NOMO-1 (cell line): ENCODE results near the gene PROM1.
A peak's percentile ranks its signal among the peaks of the same experiment; 100 is the strongest.

Experiments used
- DNase-seq, 2 experiments: peaks; one replicate each; lab custom pipeline; 2025; ENCODE audit not compliant: unreplicated experiment in 2 of 2; lab: John Stamatoyannopoulos, UW

PROM1 gene

DNA sequence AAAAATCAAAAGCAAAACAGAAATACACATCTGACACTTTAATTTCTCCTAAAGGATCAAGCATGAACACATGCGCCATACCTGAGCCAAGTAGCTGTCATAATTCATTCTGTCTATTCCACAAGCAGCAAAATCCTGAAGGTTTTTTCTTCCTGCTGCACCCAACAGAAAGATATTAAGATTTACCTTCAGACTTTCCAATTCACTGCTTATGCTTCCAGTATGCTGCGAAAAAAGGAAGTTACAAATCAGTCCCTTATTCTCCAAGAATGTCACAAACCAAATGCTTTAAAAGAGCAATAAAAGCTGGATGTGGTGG lies 91.7 kb downstream of the PROM1 start:
- peak; percentile 37 to 74 for DNase-seq

DNA sequence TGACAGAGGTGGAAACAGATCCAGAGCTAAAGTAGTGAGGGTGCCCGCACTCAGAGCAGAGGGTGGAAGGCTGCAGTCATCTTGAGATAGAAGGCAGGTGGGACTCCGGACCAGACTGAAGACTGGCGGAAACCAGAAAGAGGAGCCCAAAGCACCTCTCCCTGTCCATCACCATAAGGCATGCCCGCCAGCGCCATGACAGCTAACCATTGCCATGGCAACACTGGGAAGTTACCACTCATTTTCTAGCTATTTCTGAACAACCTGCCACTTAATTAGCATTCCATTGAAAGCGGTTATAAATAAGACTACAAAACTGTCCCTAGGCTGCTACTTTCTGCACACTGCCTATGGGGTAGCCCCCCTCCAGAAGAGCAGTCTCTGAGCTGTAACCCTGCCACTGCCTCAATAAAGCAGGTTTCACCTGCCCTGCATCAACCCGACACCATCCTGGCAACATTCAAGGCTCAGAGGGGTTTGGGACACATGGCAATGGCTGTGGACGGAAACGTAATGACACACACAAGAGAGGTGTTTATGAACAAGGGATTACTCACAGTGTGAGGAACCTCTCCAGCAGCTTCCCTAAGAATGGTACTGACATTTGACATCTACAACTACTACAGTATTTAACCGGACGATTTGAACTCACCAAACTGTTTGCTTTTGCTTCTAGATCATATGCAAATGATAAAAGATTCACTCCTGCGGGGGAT lies 93.1 kb downstream of the PROM1 start:
- DNase-seq = no peak

DNA sequence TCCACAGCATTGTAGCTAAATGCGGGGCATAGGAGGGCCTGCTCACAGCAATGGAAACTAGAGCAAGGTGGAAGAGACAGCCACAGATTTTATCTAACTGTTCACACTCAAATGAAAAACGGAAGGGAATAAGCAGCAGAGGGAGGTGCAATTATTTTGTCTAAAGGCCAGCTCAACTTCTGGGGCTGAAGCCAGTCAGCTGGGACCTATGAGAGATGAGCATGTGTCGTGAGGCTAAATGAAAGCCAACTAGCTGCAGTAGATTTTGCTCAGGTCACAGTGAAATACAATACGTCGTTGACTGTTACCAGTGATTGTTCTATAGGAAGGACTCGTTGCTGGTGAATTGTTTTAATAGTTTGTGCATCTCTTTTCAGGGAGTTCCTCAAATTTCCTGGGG lies 94.4 kb downstream of the PROM1 start:
- DNase-seq = no peak

DNA sequence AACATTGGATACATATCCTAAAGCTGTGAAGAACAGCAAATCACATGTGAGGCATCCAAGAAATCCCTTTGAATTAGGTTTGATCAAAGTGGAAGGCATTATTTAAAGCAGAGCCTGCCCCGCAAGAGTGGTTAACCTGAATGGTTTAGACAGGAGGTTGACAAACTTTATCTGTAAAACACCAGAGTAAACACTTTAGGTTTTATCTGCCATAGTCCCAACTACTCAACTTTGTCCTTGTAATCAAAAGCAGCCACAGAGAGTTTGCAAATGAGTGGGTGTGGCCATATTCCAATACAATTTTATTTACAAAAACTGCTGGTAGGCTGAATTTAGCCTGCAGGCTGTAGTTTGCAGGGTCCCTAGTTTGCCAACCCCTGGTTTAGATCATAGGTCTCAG lies 95.6 kb downstream of the PROM1 start:
- no peak for DNase-seq

DNA sequence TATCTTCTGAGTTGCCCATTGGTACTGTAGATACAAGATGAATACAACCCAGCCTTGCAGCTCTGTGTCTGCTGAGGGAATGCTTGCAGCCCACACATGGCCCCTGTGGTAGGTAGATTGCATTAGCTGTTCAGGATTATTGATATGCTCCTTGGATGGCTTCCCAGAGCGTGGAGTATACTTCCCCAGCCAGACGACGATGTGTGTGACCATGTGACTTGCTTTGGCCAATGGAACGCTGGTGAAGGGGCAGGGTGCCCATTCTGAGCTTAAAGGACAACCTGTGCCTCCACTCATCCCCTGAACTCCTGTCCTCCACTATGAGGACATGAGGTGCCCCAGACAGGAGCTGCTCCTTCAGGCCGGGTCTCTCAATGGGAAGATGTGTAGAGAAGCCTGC lies 96.9 kb downstream of the PROM1 start:
- no peak for DNase-seq

DNA sequence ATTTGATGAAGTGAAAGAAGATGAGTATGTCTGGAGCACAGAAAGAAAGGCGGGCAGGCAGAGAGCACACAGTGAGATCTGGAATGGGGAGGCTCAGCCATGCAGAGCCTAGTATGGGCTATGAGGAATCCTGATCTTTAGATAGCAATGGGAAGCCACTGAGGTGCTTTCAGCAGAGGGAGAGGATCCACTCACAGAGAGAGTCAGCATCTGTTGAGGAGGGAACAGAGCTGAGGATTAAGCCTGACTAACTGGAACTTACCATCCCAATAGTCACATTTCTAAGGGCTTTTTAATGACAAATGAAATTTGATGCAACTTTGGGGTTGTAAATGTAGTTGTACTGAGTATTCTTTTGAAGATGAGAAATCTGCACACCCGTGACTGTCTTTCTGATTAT lies 100.2 kb downstream of the PROM1 start:
- no peak for DNase-seq

DNA sequence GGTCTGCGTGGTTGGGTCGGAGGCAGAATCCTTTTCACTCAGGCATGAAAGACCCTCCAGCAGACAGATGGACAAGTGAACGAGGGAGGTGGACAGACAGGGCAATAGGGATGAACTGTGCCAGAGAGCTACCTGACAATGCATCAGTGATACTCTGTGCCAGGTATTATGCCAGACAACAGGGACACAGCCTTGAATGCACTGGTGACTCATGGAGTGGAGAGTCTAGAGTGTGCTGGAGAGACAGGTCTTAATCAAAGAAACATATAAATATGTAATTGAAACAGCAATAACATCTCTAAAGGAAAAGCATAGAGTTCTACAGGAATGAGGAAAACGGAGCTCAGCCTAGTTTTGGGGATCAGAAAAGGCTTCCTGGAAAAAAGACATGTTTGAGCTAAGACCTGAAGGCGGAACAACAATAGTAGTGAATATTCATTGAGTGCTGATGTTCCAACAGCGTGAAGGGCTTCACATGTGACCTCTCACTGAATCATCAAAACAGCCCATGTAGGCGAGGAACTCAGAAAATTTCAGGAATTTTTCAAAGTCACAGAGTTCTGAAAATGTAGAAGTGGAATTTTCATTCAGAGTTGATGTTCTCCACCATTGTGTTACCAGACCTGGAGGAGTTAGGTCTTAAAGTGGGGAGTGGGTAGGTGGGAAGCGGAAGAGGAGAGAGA lies 100.8 kb downstream of the PROM1 start:
- DNase-seq = no peak

DNA sequence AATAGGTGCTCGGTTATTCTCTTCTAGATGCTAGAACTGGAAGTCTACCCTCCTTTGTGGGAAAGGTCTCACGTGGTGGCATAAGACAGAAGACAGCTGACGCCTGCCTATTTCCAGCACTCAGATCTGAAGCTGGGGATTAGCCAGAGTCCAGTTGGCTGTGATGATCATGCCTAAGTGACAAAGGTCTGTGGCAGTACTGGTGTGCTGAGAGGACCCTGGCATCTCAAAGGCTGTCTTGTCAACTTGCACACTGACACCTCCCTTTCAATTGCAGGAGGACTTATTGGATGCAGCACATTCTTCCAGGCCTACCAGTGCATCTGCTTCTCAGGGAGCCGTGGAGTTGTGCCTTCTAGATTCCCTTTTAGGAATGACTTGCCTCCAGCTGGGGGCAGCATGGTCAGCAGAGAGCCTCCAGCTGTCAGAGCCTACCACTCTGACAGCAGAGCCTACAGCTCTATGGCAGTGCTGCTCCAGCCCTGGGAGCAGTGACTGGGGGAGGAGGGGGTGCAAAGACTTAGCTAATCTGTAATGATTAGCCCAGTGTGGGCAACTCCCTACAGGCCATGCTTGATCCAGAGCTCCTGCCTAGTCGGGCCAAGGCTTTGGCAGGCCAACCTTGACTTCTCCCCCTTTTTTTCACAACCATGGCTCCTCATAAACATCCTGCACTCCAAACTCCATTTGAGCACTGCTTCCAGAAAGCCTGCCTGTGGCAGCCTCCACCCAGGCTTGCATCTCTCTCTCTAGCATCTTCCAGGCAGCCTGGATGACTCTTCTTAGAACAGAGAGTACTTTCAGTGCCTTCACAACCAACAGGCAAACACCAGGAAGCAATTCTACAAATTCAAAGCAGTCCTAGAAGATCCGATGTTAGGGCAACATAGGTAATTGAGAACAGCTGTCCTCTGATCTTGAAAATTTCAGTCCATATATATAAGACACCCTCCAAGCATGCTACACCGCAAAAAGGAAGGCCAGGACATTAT lies 107.1 kb downstream of the PROM1 start:
- no peak for DNase-seq

DNA sequence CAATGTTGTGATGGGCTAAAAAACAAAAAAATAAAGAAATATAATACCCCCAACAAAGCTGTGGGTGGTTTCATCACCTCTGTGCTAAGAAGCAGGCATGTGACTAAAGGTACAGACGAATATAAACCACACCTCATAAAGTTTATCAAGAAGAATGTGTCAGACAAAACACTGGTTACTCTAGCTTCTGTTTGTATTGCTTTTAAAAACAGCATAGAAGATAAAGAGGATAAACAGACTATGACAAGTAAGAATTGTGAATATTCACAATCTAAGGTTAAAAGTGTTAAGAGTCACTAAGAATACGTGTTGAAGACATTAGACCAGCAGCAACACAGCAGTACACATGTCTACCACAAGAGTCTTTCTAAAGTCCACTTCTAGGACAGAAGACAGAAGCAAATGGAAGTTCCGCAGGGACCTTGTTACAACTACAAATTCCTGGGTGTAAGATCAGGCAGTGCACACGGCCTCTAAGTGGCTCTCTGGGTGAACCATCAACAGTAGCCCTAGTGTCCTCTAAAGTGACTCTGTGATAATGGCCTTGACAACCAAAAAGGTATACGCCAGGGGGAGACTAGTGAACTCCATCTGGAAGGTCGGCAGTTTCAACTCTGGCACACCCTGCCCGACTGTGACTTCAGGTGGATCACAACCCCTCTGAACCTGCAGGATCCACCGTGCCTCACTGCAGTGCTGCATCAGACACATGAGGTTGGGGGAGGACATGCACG lies 112.6 kb downstream of the PROM1 start:
- no peak for DNase-seq

DNA sequence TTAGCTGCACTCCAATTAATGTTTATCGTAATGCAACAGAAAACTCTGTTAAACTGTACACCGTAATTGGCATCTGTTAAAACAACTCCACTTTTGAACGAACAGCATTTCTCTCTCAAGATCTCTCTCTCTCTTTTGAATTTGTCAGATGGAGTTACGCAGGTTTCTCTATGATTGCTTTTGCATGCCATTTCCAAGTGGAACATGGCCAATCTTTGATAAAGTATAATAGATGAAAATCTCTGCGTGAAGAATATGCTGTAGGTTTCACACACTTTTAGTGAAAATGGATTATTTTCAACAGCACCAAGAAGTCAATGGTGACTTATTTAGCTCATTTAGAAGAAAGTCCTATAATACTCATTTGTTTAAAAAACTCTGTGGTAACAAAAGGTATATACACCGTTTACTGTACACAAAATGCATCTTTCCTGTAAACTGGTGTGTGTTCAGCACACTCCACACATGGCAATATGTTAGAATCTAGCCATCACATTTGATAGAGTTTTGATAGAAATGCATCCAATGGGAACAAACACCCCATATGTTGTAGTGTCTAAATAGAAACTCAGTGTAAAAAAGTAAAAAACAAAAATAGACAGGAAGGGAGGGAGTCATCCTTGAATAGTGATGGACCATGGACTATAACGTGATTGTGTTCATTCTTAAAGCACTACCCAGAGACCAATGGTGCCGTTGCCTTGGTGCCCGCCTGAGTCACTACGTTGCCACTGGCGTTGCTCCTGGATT lies 115.1 kb downstream of the PROM1 start:
- DNase-seq = no peak

DNA sequence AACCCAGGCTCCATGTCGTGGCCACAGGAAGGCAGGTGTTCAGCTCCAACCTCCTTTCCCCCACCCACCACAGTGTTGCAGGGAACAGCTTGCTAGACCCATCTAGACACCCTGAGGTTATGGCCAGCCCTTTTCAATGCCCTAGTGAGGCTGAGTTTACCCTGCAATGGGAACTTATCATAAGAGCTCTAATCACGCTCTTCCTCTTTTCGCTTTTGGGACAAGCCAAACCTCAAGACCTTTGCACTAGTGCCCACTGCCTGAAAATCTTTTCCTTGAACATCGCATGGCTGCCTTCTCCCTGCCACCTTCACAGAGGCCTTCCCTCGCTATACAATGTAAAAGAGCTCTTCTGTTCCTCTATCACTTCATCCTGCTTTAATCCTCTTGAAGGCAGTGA lies 118.5 kb downstream of the PROM1 start:
- DNase-seq = no peak

DNA sequence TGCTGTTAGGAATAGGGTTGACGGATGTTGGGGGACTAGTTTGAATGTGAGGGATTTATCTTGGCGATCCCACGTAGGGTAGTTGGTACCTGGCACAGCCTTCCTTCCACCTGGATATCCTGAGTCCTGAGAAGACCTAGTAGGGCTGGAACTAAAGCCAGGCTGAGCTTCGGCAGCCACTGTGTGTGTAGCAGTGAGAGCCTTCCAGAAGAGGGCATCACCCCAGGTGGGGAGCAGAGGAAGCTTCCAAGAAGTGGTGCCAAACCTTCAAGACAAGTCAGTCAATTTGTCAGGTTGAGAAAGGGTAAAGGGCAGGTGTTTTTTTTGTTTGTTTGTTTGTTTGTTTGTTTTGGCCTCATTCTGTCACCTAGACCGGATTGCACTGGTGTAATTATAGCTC lies 119.7 kb downstream of the PROM1 start:
- no peak for DNase-seq

DNA sequence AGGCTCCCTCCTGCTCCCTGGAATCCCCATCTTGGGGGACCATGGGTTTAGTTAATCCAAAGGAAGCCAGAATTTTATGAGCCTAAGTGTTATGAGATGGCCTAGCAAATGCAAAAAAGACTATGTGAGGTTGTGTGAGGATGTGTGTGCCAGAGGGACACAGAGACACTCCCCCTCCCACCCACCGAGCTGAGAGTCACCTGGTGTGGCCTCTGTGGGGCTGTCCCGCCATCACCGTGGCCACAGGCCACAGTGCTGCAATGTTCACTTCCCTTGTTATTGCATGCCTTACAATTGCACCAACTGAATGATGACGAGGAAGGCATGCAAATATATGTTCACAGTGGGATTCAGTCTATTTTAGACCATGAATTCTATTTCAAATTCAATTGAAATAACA lies 120.2 kb downstream of the PROM1 start:
- DNase-seq = peak in 1 of 2 experiments; percentile 24

DNA sequence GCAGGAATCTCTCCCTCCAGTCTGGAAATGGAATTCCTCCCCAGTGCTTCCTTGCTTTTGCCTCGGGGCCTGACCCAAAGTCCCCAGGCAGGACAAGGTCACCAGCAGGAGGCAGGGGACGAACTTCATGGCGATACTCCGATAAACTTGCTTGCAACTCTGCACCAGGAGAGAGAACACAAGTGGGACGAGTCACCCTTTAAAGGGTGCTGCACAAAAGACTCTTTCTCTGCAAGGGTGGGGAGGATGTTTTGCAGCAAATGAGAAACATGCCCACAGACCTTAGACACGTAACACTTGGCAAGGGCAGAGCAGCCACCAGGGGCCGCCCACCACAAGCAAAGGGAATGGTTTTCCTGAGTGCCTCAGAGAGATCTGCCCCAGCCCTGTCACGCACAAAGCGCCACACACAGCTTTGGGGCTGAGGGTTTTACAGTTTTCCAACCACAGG lies 120.8 kb downstream of the PROM1 start, which contains the start of gene FGFBP2:
Gene FGFBP2 (minus strand): TSS at position 175 of the 451 bp plus-strand sequence. CDS start 46 bp downstream, at position 129.
- peak; percentile 35 to 56 for DNase-seq

DNA sequence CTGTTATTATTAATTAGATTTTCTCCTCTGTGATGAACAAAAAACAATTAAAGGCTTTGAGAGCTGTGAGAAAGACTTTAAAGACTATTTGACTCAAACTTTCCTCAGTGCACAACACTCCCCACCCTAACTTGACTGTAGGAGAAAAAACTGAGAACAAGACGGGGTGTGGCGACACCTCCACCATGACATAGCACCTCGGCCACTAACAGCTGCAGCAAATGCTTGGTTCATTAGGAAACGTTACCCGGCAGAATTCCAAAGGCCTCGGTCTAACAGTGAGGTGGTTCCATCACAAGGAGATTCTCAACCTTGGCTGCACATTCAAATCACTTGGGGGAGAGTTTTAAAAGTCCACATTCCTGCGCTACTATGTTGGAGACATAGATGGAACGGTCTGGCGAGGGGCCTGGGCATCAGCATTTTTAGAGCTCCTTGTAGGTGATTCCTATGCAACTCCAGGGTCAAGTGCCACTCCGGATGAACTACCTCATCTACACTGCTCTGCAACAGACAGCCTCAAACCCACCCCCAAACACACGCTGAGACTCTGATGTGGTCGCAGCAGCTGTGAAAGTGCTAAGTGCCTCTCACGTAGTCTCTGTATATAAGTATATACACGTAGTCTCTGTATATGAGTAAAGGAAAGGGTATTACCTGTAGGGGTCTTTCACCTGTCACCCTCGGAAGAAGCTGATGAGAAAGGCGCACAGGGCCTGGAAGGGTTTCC lies 121.9 kb downstream of the PROM1 start:
- no peak for DNase-seq

DNA sequence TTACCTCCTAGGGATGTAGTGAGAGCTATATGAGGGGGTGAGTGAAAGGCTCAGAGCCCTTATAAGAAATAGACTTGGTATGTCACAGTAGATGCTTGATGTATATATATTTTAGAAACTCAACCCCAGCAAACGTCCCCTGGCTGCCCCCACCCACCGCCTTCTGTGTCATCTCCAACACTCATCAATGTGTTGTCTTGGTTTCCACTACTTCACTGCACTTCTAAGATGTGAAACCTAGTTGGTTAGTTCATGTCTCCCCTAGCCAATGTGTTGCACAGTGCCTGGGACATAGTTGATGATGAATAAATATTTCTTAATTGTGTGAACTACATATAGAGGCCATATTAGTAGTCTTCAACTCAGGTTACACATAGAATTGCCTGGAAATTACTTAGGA lies 125.3 kb downstream of the PROM1 start:
- no peak for DNase-seq

DNA sequence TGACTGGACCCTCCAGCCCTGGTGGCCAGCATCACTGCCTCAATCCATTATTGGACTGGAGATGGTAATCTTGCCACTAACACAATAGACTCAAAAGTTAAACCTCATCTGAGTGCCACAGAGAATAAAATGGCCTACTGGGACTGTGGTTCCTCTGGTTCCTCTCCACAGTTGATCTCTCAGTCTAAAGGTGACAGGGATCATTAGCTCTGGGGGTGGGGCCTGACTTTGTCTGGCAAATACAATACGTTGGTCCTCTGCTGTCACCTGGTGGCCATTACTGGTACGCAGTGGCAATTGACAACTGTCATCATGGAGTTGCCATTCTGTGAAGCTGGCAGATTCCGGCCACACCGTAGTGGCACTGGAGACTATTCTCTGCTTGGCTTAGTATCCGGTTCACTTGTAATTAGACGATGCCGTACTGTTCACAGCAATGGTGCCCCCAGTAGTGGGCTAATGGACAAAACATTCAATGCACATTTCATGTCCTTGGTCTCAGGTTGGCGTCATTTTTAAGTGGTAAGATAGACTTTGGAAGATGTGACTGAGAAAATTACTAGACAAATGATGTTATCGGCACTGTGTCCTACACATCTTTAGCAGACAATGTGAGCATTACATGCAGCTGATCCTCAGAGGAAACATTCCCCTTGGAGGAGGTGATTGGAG lies 127.5 kb downstream of the PROM1 start:
- DNase-seq = peak; percentile 64 to 80

DNA sequence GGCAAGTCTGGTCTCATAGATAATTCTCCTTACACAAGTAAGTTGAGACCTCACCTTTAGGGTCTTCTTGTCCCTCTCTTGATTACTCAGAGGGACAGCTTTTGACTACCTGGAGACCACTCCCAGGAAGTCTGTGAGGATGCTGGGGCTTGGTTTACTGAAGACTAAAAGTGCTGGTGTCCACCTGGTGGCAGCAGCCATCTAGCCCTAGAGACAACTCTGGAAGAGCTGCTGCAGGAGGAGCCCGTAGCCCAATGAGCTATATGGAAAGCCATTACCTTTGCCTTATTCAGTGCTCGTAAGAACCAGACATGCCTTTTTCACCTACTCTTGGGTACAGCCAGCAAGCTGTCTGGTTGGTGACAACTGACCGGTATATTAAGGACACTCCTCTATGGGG lies 128.2 kb downstream of the PROM1 start:
- DNase-seq = no peak

DNA sequence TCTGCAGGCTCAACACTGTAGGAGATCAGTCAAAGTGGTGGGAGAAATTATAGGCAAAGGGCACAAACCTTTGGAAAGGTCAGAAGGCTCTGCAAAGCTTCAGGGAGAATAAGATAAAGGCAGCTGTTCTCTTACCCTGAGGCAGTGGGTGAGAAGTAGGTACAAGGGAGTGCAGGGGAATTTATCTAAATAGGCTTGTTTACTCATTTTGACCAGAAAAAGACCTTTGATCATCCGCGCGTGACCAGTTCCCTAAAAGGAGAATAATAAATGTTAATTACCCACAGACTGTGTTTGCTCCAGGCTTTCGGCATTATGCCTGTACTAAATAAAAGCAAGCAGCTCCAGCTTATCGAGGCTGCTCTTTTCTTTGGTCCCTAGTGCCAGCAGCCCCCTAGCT lies 130.2 kb downstream of the PROM1 start:
- no peak for DNase-seq
